Omental fat pad (tissue), 4 donors: ENCODE results near the gene CRHBP. TPM values are rescaled to one million over a fixed set of nuclear protein-coding genes. Genes with fewer than 3 reads are reported as not detected.

Experiments
- ATAC-seq: fragments of 150-250 bp; one replicate; pipeline ENCODE4 v1.9.1; 2016; ENCODE audit warnings: mild to moderate bottlenecking, moderate library complexity; ENCODE audit not compliant: low FRiP score
- DNase-seq: peaks from one replicate; pipeline ENCODE4 v3.0.0-alpha.2; 2019; ENCODE audit warnings: low spot score
- small RNA-seq: library from RNA; depleted of rRNA; stranded (forward); fragments of <200 nt; gene quantifications from one replicate; pipeline ENCODE3, GENCODE V24; 2016
- total RNA-seq, 4 donors: library from RNA; depleted of rRNA; stranded (reverse); fragments of >200 nt; gene quantifications; one replicate each; pipeline ENCODE4 v1.1.0, GENCODE V29; 2016
- TF ChIP-seq, protein P1 (sequence below), 3 donors: fragments of 450-650 bp; IDR thresholded peaks; one replicate each; pipeline ENCODE4 v1.5.1; 2016 to 2017; ENCODE audit warnings: antibody characterized with exemption in 3 of 3, mild to moderate bottlenecking in 3 of 3, moderate library complexity in 2 of 3

The CRHBP gene
- total RNA-seq, 4 donors from 2014 or later = 4.3 to 47.6 (median 10.7) TPM

GRCh38 chr5:77015938-77016569, 63.2 kb downstream of the CRHBP start:
- ATAC-seq = no peak
- TF ChIP-seq, protein P1, sequence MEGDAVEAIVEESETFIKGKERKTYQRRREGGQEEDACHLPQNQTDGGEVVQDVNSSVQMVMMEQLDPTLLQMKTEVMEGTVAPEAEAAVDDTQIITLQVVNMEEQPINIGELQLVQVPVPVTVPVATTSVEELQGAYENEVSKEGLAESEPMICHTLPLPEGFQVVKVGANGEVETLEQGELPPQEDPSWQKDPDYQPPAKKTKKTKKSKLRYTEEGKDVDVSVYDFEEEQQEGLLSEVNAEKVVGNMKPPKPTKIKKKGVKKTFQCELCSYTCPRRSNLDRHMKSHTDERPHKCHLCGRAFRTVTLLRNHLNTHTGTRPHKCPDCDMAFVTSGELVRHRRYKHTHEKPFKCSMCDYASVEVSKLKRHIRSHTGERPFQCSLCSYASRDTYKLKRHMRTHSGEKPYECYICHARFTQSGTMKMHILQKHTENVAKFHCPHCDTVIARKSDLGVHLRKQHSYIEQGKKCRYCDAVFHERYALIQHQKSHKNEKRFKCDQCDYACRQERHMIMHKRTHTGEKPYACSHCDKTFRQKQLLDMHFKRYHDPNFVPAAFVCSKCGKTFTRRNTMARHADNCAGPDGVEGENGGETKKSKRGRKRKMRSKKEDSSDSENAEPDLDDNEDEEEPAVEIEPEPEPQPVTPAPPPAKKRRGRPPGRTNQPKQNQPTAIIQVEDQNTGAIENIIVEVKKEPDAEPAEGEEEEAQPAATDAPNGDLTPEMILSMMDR (IDR thresholded peaks at IDR 0.05) = no peak
- no peak for DNase-seq

DNA sequence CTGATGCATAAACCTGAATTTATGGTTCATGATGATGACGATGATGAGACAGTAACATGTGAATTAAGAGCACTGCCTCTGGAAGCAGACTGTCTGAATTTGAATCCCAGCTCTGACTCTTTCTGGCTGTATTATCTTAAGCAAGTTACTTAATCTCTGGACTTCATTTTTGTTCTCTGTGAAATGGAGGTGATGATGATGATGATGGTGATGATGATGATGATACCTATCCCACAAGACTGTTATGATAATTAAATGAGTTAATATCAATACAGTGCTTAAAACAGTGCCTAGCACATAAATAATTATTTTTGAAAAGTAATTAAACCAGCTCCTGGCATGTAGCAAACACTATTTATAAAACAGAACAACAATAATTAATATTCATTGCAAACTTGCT, 64.1 kb downstream of the CRHBP start:
- ATAC-seq = no peak
- no peak for DNase-seq
- TF ChIP-seq, protein P1 (IDR thresholded peaks at IDR 0.05) = no peak

DNA sequence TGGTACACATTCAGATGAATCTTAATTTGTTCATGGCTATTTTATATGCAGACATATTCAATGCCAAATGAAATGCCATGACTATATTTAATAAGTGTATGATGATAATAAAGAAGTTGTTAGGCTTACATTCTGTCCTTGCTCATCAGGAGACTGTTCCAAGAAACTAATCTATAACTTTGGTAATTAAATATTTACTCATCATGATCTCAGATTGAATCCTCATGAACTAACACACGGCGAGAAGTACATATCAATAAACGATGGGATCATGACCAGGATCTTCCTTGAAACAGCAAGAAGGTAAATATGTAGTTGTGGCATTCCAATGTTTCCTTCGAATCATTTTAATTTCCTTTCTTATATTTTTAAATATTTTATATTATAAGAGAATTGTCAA, 64.8 kb downstream of the CRHBP start:
- TF ChIP-seq, protein P1 (IDR thresholded peaks at IDR 0.05) = no peak
- DNase-seq = no peak
- ATAC-seq = no peak

Small RNA genes lying within 50 kb of the gene (small RNA-seq; reads per million reads assigned to genes)
- not detected for gene RNU6ATAC36P

Other genes starting within 250 kb of the CRHBP start
- 10 to 100 TPM in 2 of 4 donors, 1 to 10 TPM in 2; 5.8 to 11.3 (median 9.5) TPM for gene F2R, start 236.9 kb upstream of the CRHBP start, total RNA-seq
- 1 to 10 TPM; 1.6 to 7.7 (median 3.3) TPM for gene F2RL1, start 134.0 kb upstream of the CRHBP start, total RNA-seq
- gene S100Z, start 103.0 kb upstream of the CRHBP start, total RNA-seq = 1 to 10 TPM in 1 of 4 donors, under 1 TPM in 2, not detected in 1; 0.36 to 1.7 (median 0.37) TPM
- gene AGGF1, start 77.4 kb downstream of the CRHBP start, total RNA-seq = 10 to 100 TPM; 15.4 to 25.5 (median 19.6) TPM
- 10 to 100 TPM in 1 of 4 donors, 1 to 10 TPM in 3; 7.7 to 22.1 (median 9.6) TPM for gene ZBED3, start 134.2 kb downstream of the CRHBP start, total RNA-seq